Activated CD4-positive, alpha-beta T cell treated with anti-CD3 and anti-CD28 coated beads, Interleukin-2, amount 10 ng/mL, durations not matched to agents 24 days and 14 days (primary cell): ENCODE data around the gene CD47. TPM values are rescaled to one million over a fixed set of nuclear protein-coding genes. Genes with fewer than 3 reads are reported as not detected.
A peak's percentile ranks its signal among the peaks of the same experiment; 100 is the strongest.

Experiments used
- DNase-seq: peaks from one replicate; pipeline ENCODE4 v3.0.0; 2022
- H3K27ac Mint-ChIP-seq: one replicate; pipeline ENCODE4 v1.8.0; 2022; ENCODE audit warnings: mild to moderate bottlenecking, mixed read lengths
- H3K27me3 Mint-ChIP-seq: one replicate; pipeline ENCODE4 v1.8.0; 2022; ENCODE audit warnings: mixed read lengths
- H3K36me3 Mint-ChIP-seq: one replicate; pipeline ENCODE4 v1.8.0; 2022; ENCODE audit warnings: low read depth, mild to moderate bottlenecking, mixed read lengths
- H3K4me1 Mint-ChIP-seq: one replicate; pipeline ENCODE4 v1.8.0; 2021; ENCODE audit warnings: mixed read lengths
- H3K4me3 Mint-ChIP-seq: one replicate; pipeline ENCODE4 v1.8.0; 2022; ENCODE audit warnings: mild to moderate bottlenecking, moderate library complexity, mixed read lengths
- H3K9me3 Mint-ChIP-seq: one replicate; pipeline ENCODE4 v1.8.0; 2021; ENCODE audit warnings: mixed read lengths
- intact Hi-C: fragments of 100-400 bp; cut with micrococcal nuclease; formaldehyde crosslinking; loops from one replicate; pipeline ENCODE4 v1.15.1; 2023
- total RNA-seq: library from RNA; stranded (reverse); gene quantifications from 2 replicates; pipeline ENCODE4 v1.2.3, GENCODE V29; 2022

Gene CD47
- total RNA-seq, 1 donor from 2014 or later: 104 TPM

- Mint-ChIP-seq H3K4me1 (peaks cover 8% of the 10 kb centered on the region), H3K9me3 (peaks cover 4% of the 10 kb centered on the region), H3K27ac (no peak overlapping the region), H3K36me3 (no peaks in the 10 kb centered on the region), H3K4me3 (no peak overlapping the region), H3K27me3 (peaks cover 31% of the 10 kb centered on the region)
- no peak for DNase-seq
- intact Hi-C loops: no loop called here
Observed at GRCh38 chr3:108106449-108106848, 15.6 kb upstream of the CD47 start.

GRCh38 chr3:108106031-108106430 lies 15.2 kb upstream of the CD47 start:
- peaks cover 4% of the 10 kb centered on the region for H3K9me3 Mint-ChIP-seq
- H3K4me3 Mint-ChIP-seq: no peak overlapping the region
- H3K36me3 Mint-ChIP-seq: no peaks in the 10 kb centered on the region
- H3K27ac Mint-ChIP-seq: no peak overlapping the region
- peaks cover 31% of the 10 kb centered on the region for H3K27me3 Mint-ChIP-seq
- DNase-seq: peak; percentile 38
- intact Hi-C loops: no loop called here
- H3K4me1 Mint-ChIP-seq: peaks cover 12% of the 10 kb centered on the region

- H3K4me3 Mint-ChIP-seq: no peak overlapping the region
- H3K36me3 Mint-ChIP-seq: no peaks in the 10 kb centered on the region
- H3K27me3 Mint-ChIP-seq: peaks cover 26% of the 10 kb centered on the region
- H3K9me3 Mint-ChIP-seq: peaks cover 4% of the 10 kb centered on the region
- no peak overlapping the region for H3K27ac Mint-ChIP-seq
- peak; percentile 37 for DNase-seq
- intact Hi-C loops: no loop called here
- H3K4me1 Mint-ChIP-seq: peaks cover 30% of the 10 kb centered on the region
Observed at GRCh38 chr3:108103886-108104797, 13.3 kb upstream of the CD47 start.

- intact Hi-C loops: no loop called here
- Mint-ChIP-seq H3K27ac (no peak overlapping the region), H3K4me1 (peaks cover 30% of the 10 kb centered on the region), H3K27me3 (peaks cover 24% of the 10 kb centered on the region), H3K36me3 (no peaks in the 10 kb centered on the region), H3K4me3 (no peak overlapping the region), H3K9me3 (peaks cover 4% of the 10 kb centered on the region)
- DNase-seq: no peak
Observed at GRCh38 chr3:108103040-108103751, 12.4 kb upstream of the CD47 start.

- intact Hi-C loops: no loop called here
- no peak overlapping the region for H3K4me3 Mint-ChIP-seq
- H3K4me1 Mint-ChIP-seq: peaks cover 32% of the 10 kb centered on the region
- peaks cover 4% of the 10 kb centered on the region for H3K9me3 Mint-ChIP-seq
- H3K27me3 Mint-ChIP-seq: peaks cover 20% of the 10 kb centered on the region
- no peak for DNase-seq
- H3K27ac Mint-ChIP-seq: peak overlapping the region; percentile 15
- H3K36me3 Mint-ChIP-seq: no peaks in the 10 kb centered on the region
Observed at GRCh38 chr3:108102420-108103039, 11.7 kb upstream of the CD47 start.

- Mint-ChIP-seq H3K4me3 (peak overlapping the region; percentile 49), H3K4me1 (peaks cover 40% of the 10 kb centered on the region), H3K36me3 (no peaks in the 10 kb centered on the region), H3K27me3 (peaks cover 19% of the 10 kb centered on the region), H3K9me3 (peaks cover 4% of the 10 kb centered on the region), H3K27ac (peak overlapping the region; percentile 81)
- peak; percentile 80 for DNase-seq
- intact Hi-C loops: loop anchor here (1.0 to 2.0 kb wide), 3 partner anchors 9 to 24 kb away; no protein-coding TSS in a partner anchor
Observed at GRCh38 chr3:108100906-108101660, 10.3 kb upstream of the CD47 start.

GRCh38 chr3:108099679-108100428 lies 9.0 kb upstream of the CD47 start:
- H3K4me1 Mint-ChIP-seq: peaks cover 40% of the 10 kb centered on the region
- peaks cover 14% of the 10 kb centered on the region for H3K27me3 Mint-ChIP-seq
- no peaks in the 10 kb centered on the region for H3K36me3 Mint-ChIP-seq
- intact Hi-C loops: loop anchor here (1.0 to 2.0 kb wide), 2 partner anchors 8 to 25 kb away; no protein-coding TSS in a partner anchor
- H3K27ac Mint-ChIP-seq: peak overlapping the region; percentile 51
- H3K9me3 Mint-ChIP-seq: peaks cover 2% of the 10 kb centered on the region
- peak overlapping the region; percentile 27 for H3K4me3 Mint-ChIP-seq
- DNase-seq: peak; percentile 82

- peaks cover 40% of the 10 kb centered on the region for H3K4me1 Mint-ChIP-seq
- peaks cover 13% of the 10 kb centered on the region for H3K27me3 Mint-ChIP-seq
- DNase-seq: no peak
- no peaks in the 10 kb centered on the region for H3K36me3 Mint-ChIP-seq
- H3K27ac Mint-ChIP-seq: peak overlapping the region; percentile 21
- no peak overlapping the region for H3K4me3 Mint-ChIP-seq
- peaks cover 4% of the 10 kb centered on the region for H3K9me3 Mint-ChIP-seq
- intact Hi-C loops: no loop called here
Observed at GRCh38 chr3:108099244-108099643, 8.4 kb upstream of the CD47 start.

GRCh38 chr3:108098003-108098370 lies 7.2 kb upstream of the CD47 start:
- no peak overlapping the region for H3K27ac Mint-ChIP-seq
- DNase-seq: no peak
- H3K4me3 Mint-ChIP-seq: no peak overlapping the region
- H3K27me3 Mint-ChIP-seq: peaks cover 6% of the 10 kb centered on the region
- peaks cover 46% of the 10 kb centered on the region for H3K4me1 Mint-ChIP-seq
- intact Hi-C loops: no loop called here
- peaks cover 4% of the 10 kb centered on the region for H3K9me3 Mint-ChIP-seq
- H3K36me3 Mint-ChIP-seq: no peaks in the 10 kb centered on the region

GRCh38 chr3:108097322-108098002 lies 6.6 kb upstream of the CD47 start:
- Mint-ChIP-seq H3K27me3 (peaks cover 2% of the 10 kb centered on the region), H3K36me3 (no peaks in the 10 kb centered on the region), H3K4me3 (no peak overlapping the region), H3K4me1 (peaks cover 49% of the 10 kb centered on the region), H3K9me3 (peaks cover 4% of the 10 kb centered on the region), H3K27ac (no peak overlapping the region)
- intact Hi-C loops: no loop called here
- DNase-seq: no peak

GRCh38 chr3:108096532-108097321 lies 5.9 kb upstream of the CD47 start:
- no peaks in the 10 kb centered on the region for H3K27me3 Mint-ChIP-seq
- H3K4me3 Mint-ChIP-seq: no peak overlapping the region
- intact Hi-C loops: no loop called here
- H3K4me1 Mint-ChIP-seq: peaks cover 53% of the 10 kb centered on the region
- DNase-seq: peak; percentile 52
- H3K9me3 Mint-ChIP-seq: peaks cover 5% of the 10 kb centered on the region
- no peaks in the 10 kb centered on the region for H3K36me3 Mint-ChIP-seq
- H3K27ac Mint-ChIP-seq: no peak overlapping the region

GRCh38 chr3:108093616-108094015 lies 2.8 kb upstream of the CD47 start:
- Mint-ChIP-seq H3K9me3 (peaks cover 7% of the 10 kb centered on the region), H3K36me3 (peaks cover 8% of the 10 kb centered on the region), H3K27me3 (no peaks in the 10 kb centered on the region), H3K4me3 (peak overlapping the region; percentile 1), H3K4me1 (peaks cover 37% of the 10 kb centered on the region), H3K27ac (peak overlapping the region; percentile 22)
- intact Hi-C loops: no loop called here
- no peak for DNase-seq
